ENCODE measurements around the gene RAMACL.

Gene RAMACL

DNA sequence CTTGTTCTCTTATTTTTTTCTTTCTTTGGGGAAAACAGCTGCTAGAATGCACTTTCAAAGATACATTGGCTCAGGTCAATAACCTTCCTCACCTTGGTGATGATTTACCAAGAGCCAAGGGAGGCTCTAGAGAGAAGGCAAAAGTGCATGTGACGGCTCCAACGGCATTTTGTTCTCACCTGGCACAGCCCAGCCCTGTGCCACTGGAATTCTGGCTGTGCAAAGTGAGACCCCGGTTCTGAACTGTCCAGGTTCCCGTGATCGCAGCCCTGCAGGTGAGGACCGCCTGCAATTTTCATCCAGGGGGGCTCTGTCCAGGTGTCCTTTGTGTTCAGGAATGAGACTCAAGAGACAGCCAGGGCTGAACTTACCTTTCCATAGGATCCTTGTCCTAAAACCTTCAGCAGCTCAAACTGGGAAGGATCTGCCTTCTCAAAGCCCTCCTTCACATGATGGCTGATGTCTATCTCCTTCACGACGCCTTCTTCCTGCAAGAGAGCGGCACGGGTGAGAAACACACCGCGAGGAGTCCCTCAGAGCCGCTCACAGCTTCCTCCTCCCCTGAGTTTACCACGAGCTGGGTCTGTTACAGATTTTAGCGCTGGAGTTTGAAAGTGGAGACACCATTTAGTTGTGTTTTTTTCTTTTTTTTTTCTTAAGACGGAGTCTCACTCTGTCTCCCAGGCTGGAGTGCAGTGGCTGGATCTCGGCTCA lies 48.0 kb downstream of the RAMACL start:
- Histone ChIP-seq H3K9me3 (ENCODE audit: control insufficient read depth, insufficient read depth, low read length) (no peaks in the 10 kb centered on the region), H3K36me3 (ENCODE audit: insufficient read depth, low read length) (no peaks in the 10 kb centered on the region), H3K4me1 (ENCODE audit: insufficient read depth, low read length) (peaks cover 23% of the 10 kb centered on the region), H3K9ac (ENCODE audit: low read depth, low read length) (no peak overlapping the region)

DNA sequence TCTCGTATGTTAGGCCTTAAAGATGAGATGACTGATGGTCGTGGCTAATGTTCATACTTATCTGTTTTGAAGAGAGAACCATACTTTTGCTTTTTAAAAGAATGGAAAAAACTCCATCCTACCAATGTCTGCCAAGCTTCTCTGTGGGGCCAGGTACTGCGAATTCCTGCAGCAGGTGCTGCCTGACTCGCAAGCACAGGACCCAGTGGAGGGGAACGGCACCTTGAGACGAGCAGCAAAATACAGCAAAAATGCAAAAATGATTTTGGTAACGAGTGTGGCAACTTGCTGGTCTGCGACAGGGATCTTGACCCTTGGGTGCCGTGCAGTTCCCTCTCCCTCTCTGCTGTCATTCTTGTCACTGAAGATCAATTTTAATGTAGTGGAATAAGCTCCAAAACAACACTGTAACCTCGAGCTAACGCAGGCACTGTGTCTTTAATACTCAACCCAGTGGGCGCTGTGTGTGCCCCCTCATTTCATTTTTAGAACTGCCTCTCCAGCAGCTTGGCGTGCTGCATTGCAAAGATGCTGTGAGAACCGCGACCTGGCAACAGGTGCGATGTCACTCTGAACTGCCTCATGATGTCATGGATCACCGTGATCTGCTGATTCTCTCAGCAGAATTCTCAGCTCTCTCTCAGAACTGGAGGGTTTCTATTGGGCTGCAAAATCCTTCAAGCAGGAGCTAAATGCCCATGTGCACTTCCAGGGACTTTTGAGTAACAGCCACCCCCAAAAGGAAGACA lies 51.6 kb downstream of the RAMACL start:
- Histone ChIP-seq H3K4me1 (ENCODE audit: insufficient read depth, low read length) (no peaks in the 10 kb centered on the region; the same call in 1 of the 2 replicates), H3K36me3 (ENCODE audit: insufficient read depth, low read length) (no peaks in the 10 kb centered on the region), H3K9me3 (ENCODE audit: control insufficient read depth, insufficient read depth, low read length) (no peaks in the 10 kb centered on the region), H3K9ac (ENCODE audit: low read depth, low read length) (no peak overlapping the region)

DNA sequence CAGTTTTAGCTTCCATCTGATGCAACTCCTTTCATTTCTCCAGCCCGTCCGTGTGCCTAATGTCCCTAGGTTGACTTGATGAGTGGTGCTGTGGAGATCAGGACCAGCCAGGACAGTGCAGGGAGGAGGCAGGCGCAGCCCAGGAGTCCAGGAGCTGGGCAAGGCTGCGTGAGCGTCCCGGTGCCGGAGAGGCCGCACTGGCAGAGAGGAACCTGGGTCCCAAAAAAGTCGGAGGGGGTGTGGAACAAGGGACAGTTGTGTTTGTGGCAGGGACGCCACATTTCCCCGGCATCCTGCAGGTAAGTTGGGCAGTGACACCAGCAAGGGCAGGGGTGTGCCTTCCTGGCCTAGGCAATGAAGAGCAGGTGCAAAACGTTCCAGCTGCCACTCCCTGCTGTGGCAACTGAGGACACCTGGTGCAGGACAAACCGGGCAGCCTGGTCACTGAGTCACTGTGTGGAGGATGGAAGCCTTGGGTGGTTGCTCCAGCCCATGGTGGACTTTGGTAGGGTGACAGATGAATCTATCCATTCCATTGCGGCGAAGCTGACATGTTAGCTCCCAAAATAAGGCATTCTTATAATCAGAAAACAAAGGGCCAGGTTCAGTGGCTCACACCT lies 53.2 kb downstream of the RAMACL start:
- Histone ChIP-seq H3K36me3 (ENCODE audit: insufficient read depth, low read length) (no peaks in the 10 kb centered on the region), H3K9ac (ENCODE audit: low read depth, low read length) (no peak overlapping the region), H3K4me1 (ENCODE audit: insufficient read depth, low read length) (no peaks in the 10 kb centered on the region), H3K9me3 (ENCODE audit: control insufficient read depth, insufficient read depth, low read length) (no peaks in the 10 kb centered on the region)

Measured in ES-I3 (cell line).